GM21717 (cell line): ENCODE data around the gene SIRT6.
"Not testable (repeated sequence)": the region's sequence is repeated elsewhere in the genome, so short reads cannot be mapped to it uniquely, and the experiment has no call there.

Source experiments
- ATAC-seq: cut with Tn5 transposase; IDR thresholded peaks from one replicate; pipeline ENCODE4 v1.9.1; 2021; ENCODE audit warnings: mild to moderate bottlenecking, moderate library complexity; ENCODE audit not compliant: unreplicated experiment

SIRT6 gene

GRCh38 chr19:4200940-4201542, 18.7 kb upstream of the SIRT6 start:
- no peak for ATAC-seq

GRCh38 chr19:4199699-4200293, 17.4 kb upstream of the SIRT6 start:
- ATAC-seq = no peak

- ATAC-seq = no peak
These were observed 16.2 kb upstream of the SIRT6 start for GRCh38 chr19:4198467-4199126.

- ATAC-seq = no peak
These were observed 15.5 kb upstream of the SIRT6 start for GRCh38 chr19:4197625-4198466.

GRCh38 chr19:4197228-4197624, 14.9 kb upstream of the SIRT6 start:
- ATAC-seq = no peak

- no peak for ATAC-seq
These were observed 14.3 kb upstream of the SIRT6 start for GRCh38 chr19:4196587-4197148.

GRCh38 chr19:4196009-4196408, 13.6 kb upstream of the SIRT6 start:
- no peak for ATAC-seq

GRCh38 chr19:4194353-4194752, 12.0 kb upstream of the SIRT6 start:
- no peak for ATAC-seq

- ATAC-seq = not testable (repeated sequence)
These were observed 10.2 kb upstream of the SIRT6 start for GRCh38 chr19:4192537-4192936.

GRCh38 chr19:4189641-4190040, 7.3 kb upstream of the SIRT6 start:
- no peak for ATAC-seq

GRCh38 chr19:4187313-4188122, 5.2 kb upstream of the SIRT6 start:
- ATAC-seq = no peak

GRCh38 chr19:4186087-4186993, 4.0 kb upstream of the SIRT6 start:
- no peak for ATAC-seq

GRCh38 chr19:4185413-4186086, 3.2 kb upstream of the SIRT6 start:
- no peak for ATAC-seq

- ATAC-seq = no peak
These were observed 2.5 kb upstream of the SIRT6 start for GRCh38 chr19:4184718-4185352.

GRCh38 chr19:4183967-4184717, 1.8 kb upstream of the SIRT6 start:
- ATAC-seq = no peak

- ATAC-seq = no peak
These were observed 1.3 kb downstream of the SIRT6 start for GRCh38 chr19:4181053-4181508.

- no peak for ATAC-seq
These were observed 3.4 kb downstream of the SIRT6 start for GRCh38 chr19:4178990-4179389.

GRCh38 chr19:4177146-4177545, 5.2 kb downstream of the SIRT6 start:
- ATAC-seq = no peak
